Left kidney (tissue), 2 donors: ENCODE results near the gene EPHB4. TPM values are rescaled to one million over a fixed set of nuclear protein-coding genes. Genes with fewer than 3 reads are reported as not detected.
"Not testable (repeated sequence)": the region's sequence is repeated elsewhere in the genome, so short reads cannot be mapped to it uniquely, and the experiment has no call there.

Source experiments
- DNase-seq: peaks from one replicate; pipeline ENCODE4 v3.0.0-alpha.2; 2013
- polyA plus RNA-seq: library from polyadenylated mRNA; unstranded; fragments of 120-200 nt; gene quantifications from one replicate; pipeline ENCODE4 v1.2.1, GENCODE V29; 2013; ENCODE audit not compliant: insufficient read length

The EPHB4 gene
- polyA plus RNA-seq, 1 donor, result 85.3 TPM

GRCh38 chr7:100855515-100855914 is 28.2 kb upstream of the EPHB4 start:
- DNase-seq, result no peak

- not testable (repeated sequence) for DNase-seq
Measured at GRCh38 chr7:100854899-100855298, 27.6 kb upstream of the EPHB4 start.

GRCh38 chr7:100854146-100854895 is 27.0 kb upstream of the EPHB4 start:
- DNase-seq, result no peak

GRCh38 chr7:100852048-100852872 is 24.9 kb upstream of the EPHB4 start, which contains the start of gene SLC12A9:
Gene SLC12A9, plus strand, starts transcription at chr7:100852713. Its CDS starts 1,485 bp downstream, at chr7:100854198.
- DNase-seq, result peak; percentile 86

GRCh38 chr7:100847360-100847759 is 20.0 kb upstream of the EPHB4 start:
- no peak for DNase-seq

- no peak for DNase-seq
Measured at GRCh38 chr7:100840470-100841100, 13.3 kb upstream of the EPHB4 start.

- no peak for DNase-seq
Measured at GRCh38 chr7:100839361-100839760, 12.0 kb upstream of the EPHB4 start.

GRCh38 chr7:100837099-100837836 is 9.9 kb upstream of the EPHB4 start:
- DNase-seq, result peak; percentile 91

GRCh38 chr7:100836812-100837098 is 9.4 kb upstream of the EPHB4 start:
- DNase-seq, result no peak

- peak; percentile 77 for DNase-seq
Measured at GRCh38 chr7:100835903-100836811, 8.8 kb upstream of the EPHB4 start.

GRCh38 chr7:100832281-100832633 is 4.9 kb upstream of the EPHB4 start:
- DNase-seq, result no peak

- DNase-seq, result no peak
Measured at GRCh38 chr7:100830396-100830795, 3.1 kb upstream of the EPHB4 start.

GRCh38 chr7:100829150-100829716 is 1.9 kb upstream of the EPHB4 start:
- DNase-seq, result peak; percentile 26

GRCh38 chr7:100826514-100827329 is 601 bp downstream of the EPHB4 start:
- peak; percentile 20 for DNase-seq

GRCh38 chr7:100825751-100826513 is 1.4 kb downstream of the EPHB4 start:
- peak; percentile 61 for DNase-seq

- no peak for DNase-seq
Measured at GRCh38 chr7:100825215-100825671, 2.1 kb downstream of the EPHB4 start.

GRCh38 chr7:100824499-100825214 is 2.7 kb downstream of the EPHB4 start:
- DNase-seq, result no peak

- no peak for DNase-seq
Measured at GRCh38 chr7:100823534-100823933, 3.8 kb downstream of the EPHB4 start.
